Activated CD4-positive, alpha-beta memory T cell treated with anti-CD3 and anti-CD28 coated beads, Interleukin-2, amount 10 ng/mL, durations not matched to agents 7 days and 5 days (primary cell): Measurements from ENCODE around the gene PUM1. TPM values are rescaled to one million over a fixed set of nuclear protein-coding genes. Genes with fewer than 3 reads are reported as not detected.

Experiments
- CTCF ChIA-PET: fragments of 350-600 bp; sonication (Branson Sonifier 250); formaldehyde crosslinking; loops from one replicate; lab custom pipeline; 2021; ENCODE audit warnings: antibody characterized with exemption, inconsistent platforms; lab: Charles Lee
- POLR2A ChIA-PET: fragments of 350-600 bp; sonication (Branson Sonifier 250); formaldehyde crosslinking; loops from one replicate; lab custom pipeline; 2021; ENCODE audit warnings: antibody characterized with exemption; lab: Charles Lee
- DNase-seq: peaks from one replicate; pipeline ENCODE4 v3.0.0-alpha.2; 2020
- H3K27ac Mint-ChIP-seq: one replicate; pipeline ENCODE4 v1.8.0; 2021; ENCODE audit warnings: mild to moderate bottlenecking, mixed read lengths
- H3K27me3 Mint-ChIP-seq: one replicate; pipeline ENCODE4 v1.8.0; 2021; ENCODE audit warnings: mixed read lengths
- H3K36me3 Mint-ChIP-seq: one replicate; pipeline ENCODE4 v1.8.0; 2021; ENCODE audit warnings: low read depth, mixed read lengths
- H3K4me1 Mint-ChIP-seq: one replicate; pipeline ENCODE4 v1.8.0; 2021; ENCODE audit warnings: mixed read lengths
- H3K4me3 Mint-ChIP-seq: one replicate; pipeline ENCODE4 v1.8.0; 2021; ENCODE audit warnings: mild to moderate bottlenecking, mixed read lengths
- H3K9me3 Mint-ChIP-seq: one replicate; pipeline ENCODE4 v1.8.0; 2021; ENCODE audit warnings: mixed read lengths
- total RNA-seq, 2 experiments: library from RNA; stranded (reverse); gene quantifications; one replicate each; pipeline ENCODE4 v1.2.3, GENCODE V29; 2021

PUM1 gene
- total RNA-seq, 2 experiments from 2014 or later: 86.8 to 87.4 TPM

GRCh38 chr1:30923597-30923996, 141.9 kb downstream of the PUM1 start:
- H3K9me3 Mint-ChIP-seq: no peaks in the 10 kb centered on the region
- no peaks in the 10 kb centered on the region for H3K36me3 Mint-ChIP-seq
- POLR2A ChIA-PET: no interaction called here

GRCh38 chr1:30920827-30921226, 144.7 kb downstream of the PUM1 start:
- DNase-seq: no peak
- Mint-ChIP-seq H3K27ac (no peak overlapping the region), H3K4me1 (peaks cover 5% of the 10 kb centered on the region), H3K36me3 (no peaks in the 10 kb centered on the region), H3K9me3 (no peaks in the 10 kb centered on the region), H3K4me3 (no peak overlapping the region), H3K27me3 (peaks cover 6% of the 10 kb centered on the region)
- POLR2A ChIA-PET: no interaction called here
- CTCF ChIA-PET: interaction anchor here (1.0 to 3.0 kb wide), 5 partner anchors 10 to 202 kb away, joined by 4 to 11 read pairs (median 6); no protein-coding TSS in a partner anchor

More at GRCh38 chr1:30923597-30923996, 141.9 kb downstream of the PUM1 start:
- CTCF ChIA-PET: interaction anchor here (0.9 to 1.2 kb wide), 2 partner anchors 13 to 75 kb away, joined by 3 read pairs; no protein-coding TSS in a partner anchor
- no peak overlapping the region for H3K27ac Mint-ChIP-seq
- H3K4me1 Mint-ChIP-seq: peaks cover 5% of the 10 kb centered on the region
- H3K27me3 Mint-ChIP-seq: peaks cover 6% of the 10 kb centered on the region
- no peak overlapping the region for H3K4me3 Mint-ChIP-seq
- DNase-seq: no peak

- CTCF ChIA-PET: interaction anchor here (0.7 to 3.0 kb wide), 5 partner anchors 8 to 140 kb away, joined by 3 to 11 read pairs (median 6); no protein-coding TSS in a partner anchor
- POLR2A ChIA-PET: interaction anchor here (0.6 kb wide), 1 partner anchor 117 kb away, joined by 3 read pairs; no protein-coding TSS in a partner anchor
- no peaks in the 10 kb centered on the region for H3K9me3 Mint-ChIP-seq
- H3K27me3 Mint-ChIP-seq: peaks cover 6% of the 10 kb centered on the region
- peaks cover 5% of the 10 kb centered on the region for H3K4me1 Mint-ChIP-seq
- no peak overlapping the region for H3K4me3 Mint-ChIP-seq
- no peak for DNase-seq
- H3K27ac Mint-ChIP-seq: no peak overlapping the region
- H3K36me3 Mint-ChIP-seq: no peaks in the 10 kb centered on the region
Measured at GRCh38 chr1:30919025-30919881, 146.3 kb downstream of the PUM1 start.

GRCh38 chr1:30916296-30916695, 149.2 kb downstream of the PUM1 start:
- H3K36me3 Mint-ChIP-seq: no peaks in the 10 kb centered on the region

GRCh38 chr1:30915491-30916230, 149.9 kb downstream of the PUM1 start:
- Mint-ChIP-seq H3K27ac (no peak overlapping the region), H3K4me3 (no peak overlapping the region), H3K36me3 (no peaks in the 10 kb centered on the region), H3K4me1 (peaks cover 12% of the 10 kb centered on the region), H3K9me3 (no peaks in the 10 kb centered on the region), H3K27me3 (peaks cover 8% of the 10 kb centered on the region)
- POLR2A ChIA-PET: no interaction called here
- CTCF ChIA-PET: interaction anchor here (1.5 to 9.6 kb wide), 3 partner anchors 114 to 136 kb away, joined by 4 to 110 read pairs (median 21); no protein-coding TSS in a partner anchor
- no peak for DNase-seq

More at GRCh38 chr1:30916296-30916695, 149.2 kb downstream of the PUM1 start:
- DNase-seq: no peak
- ChIA-PET POLR2A (no interaction called here), CTCF (interaction anchor here (9.6 kb wide), 1 partner anchor 115 kb away, joined by 110 read pairs; no protein-coding TSS in a partner anchor)
- Mint-ChIP-seq H3K9me3 (no peaks in the 10 kb centered on the region), H3K4me3 (no peak overlapping the region), H3K27ac (no peak overlapping the region), H3K4me1 (peaks cover 12% of the 10 kb centered on the region), H3K27me3 (peaks cover 3% of the 10 kb centered on the region)

- no peaks in the 10 kb centered on the region for H3K36me3 Mint-ChIP-seq
- no peak overlapping the region for H3K27ac Mint-ChIP-seq
- no peak for DNase-seq
- CTCF ChIA-PET: interaction anchor here (1.2 to 9.6 kb wide), 4 partner anchors 11 to 135 kb away, joined by 3 to 110 read pairs (median 12); no protein-coding TSS in a partner anchor
- no peak overlapping the region for H3K4me3 Mint-ChIP-seq
- peaks cover 15% of the 10 kb centered on the region for H3K27me3 Mint-ChIP-seq
- H3K4me1 Mint-ChIP-seq: peaks cover 12% of the 10 kb centered on the region
- POLR2A ChIA-PET: no interaction called here
- H3K9me3 Mint-ChIP-seq: no peaks in the 10 kb centered on the region
Measured at GRCh38 chr1:30914931-30915330, 150.6 kb downstream of the PUM1 start.

GRCh38 chr1:30914587-30914922, 151.0 kb downstream of the PUM1 start:
- H3K36me3 Mint-ChIP-seq: no peaks in the 10 kb centered on the region
- peaks cover 14% of the 10 kb centered on the region for H3K4me1 Mint-ChIP-seq
- no peak overlapping the region for H3K27ac Mint-ChIP-seq
- no peak overlapping the region for H3K4me3 Mint-ChIP-seq
- H3K27me3 Mint-ChIP-seq: peaks cover 16% of the 10 kb centered on the region
- POLR2A ChIA-PET: no interaction called here
- CTCF ChIA-PET: interaction anchor here (1.1 to 9.6 kb wide), 5 partner anchors 8 to 135 kb away, joined by 3 to 110 read pairs (median 4); no protein-coding TSS in a partner anchor
- no peaks in the 10 kb centered on the region for H3K9me3 Mint-ChIP-seq
- no peak for DNase-seq

GRCh38 chr1:30912913-30913652, 152.4 kb downstream of the PUM1 start:
- H3K27ac Mint-ChIP-seq: no peak overlapping the region

GRCh38 chr1:30912224-30912623, 153.3 kb downstream of the PUM1 start:
- CTCF ChIA-PET: interaction anchor here (0.6 to 9.6 kb wide), 6 partner anchors 17 to 193 kb away, joined by 3 to 110 read pairs (median 14); no protein-coding TSS in a partner anchor
- no peak overlapping the region for H3K4me3 Mint-ChIP-seq
- H3K9me3 Mint-ChIP-seq: no peaks in the 10 kb centered on the region

More at GRCh38 chr1:30912913-30913652, 152.4 kb downstream of the PUM1 start:
- POLR2A ChIA-PET: interaction anchor here (1.3 kb wide), 1 partner anchor 111 kb away, joined by 4 read pairs; no protein-coding TSS in a partner anchor
- DNase-seq: no peak
- CTCF ChIA-PET: interaction anchor here (0.8 to 9.6 kb wide), 7 partner anchors 16 to 194 kb away, joined by 3 to 110 read pairs (median 6); no protein-coding TSS in a partner anchor
- H3K36me3 Mint-ChIP-seq: no peaks in the 10 kb centered on the region
- H3K4me3 Mint-ChIP-seq: no peak overlapping the region
- no peaks in the 10 kb centered on the region for H3K9me3 Mint-ChIP-seq
- peaks cover 13% of the 10 kb centered on the region for H3K4me1 Mint-ChIP-seq
- H3K27me3 Mint-ChIP-seq: peaks cover 23% of the 10 kb centered on the region

GRCh38 chr1:30911059-30911954, 154.2 kb downstream of the PUM1 start:
- ChIA-PET CTCF (interaction anchor here (0.6 to 9.6 kb wide), 11 partner anchors 9 to 192 kb away, joined by 3 to 110 read pairs (median 7); no protein-coding TSS in a partner anchor), POLR2A (interaction anchor here (1.1 to 1.3 kb wide), 2 partner anchors 109 to 110 kb away, joined by 4 to 7 read pairs; no protein-coding TSS in a partner anchor)
- peak; percentile 62 for DNase-seq
- Mint-ChIP-seq H3K4me1 (peaks cover 19% of the 10 kb centered on the region), H3K9me3 (no peaks in the 10 kb centered on the region), H3K27me3 (peaks cover 34% of the 10 kb centered on the region), H3K36me3 (no peaks in the 10 kb centered on the region), H3K27ac (no peak overlapping the region), H3K4me3 (no peak overlapping the region)

More at GRCh38 chr1:30912224-30912623, 153.3 kb downstream of the PUM1 start:
- Mint-ChIP-seq H3K4me1 (peaks cover 19% of the 10 kb centered on the region), H3K27me3 (peaks cover 29% of the 10 kb centered on the region), H3K36me3 (no peaks in the 10 kb centered on the region), H3K27ac (no peak overlapping the region)
- no peak for DNase-seq
- POLR2A ChIA-PET: interaction anchor here (1.3 kb wide), 1 partner anchor 110 kb away, joined by 4 read pairs; no protein-coding TSS in a partner anchor
